ENCODE data around the gene PDIA3.
"Not testable (repeated sequence)": the region's sequence is repeated elsewhere in the genome, so short reads cannot be mapped to it uniquely, and the experiment has no call there.

PDIA3 gene

DNA sequence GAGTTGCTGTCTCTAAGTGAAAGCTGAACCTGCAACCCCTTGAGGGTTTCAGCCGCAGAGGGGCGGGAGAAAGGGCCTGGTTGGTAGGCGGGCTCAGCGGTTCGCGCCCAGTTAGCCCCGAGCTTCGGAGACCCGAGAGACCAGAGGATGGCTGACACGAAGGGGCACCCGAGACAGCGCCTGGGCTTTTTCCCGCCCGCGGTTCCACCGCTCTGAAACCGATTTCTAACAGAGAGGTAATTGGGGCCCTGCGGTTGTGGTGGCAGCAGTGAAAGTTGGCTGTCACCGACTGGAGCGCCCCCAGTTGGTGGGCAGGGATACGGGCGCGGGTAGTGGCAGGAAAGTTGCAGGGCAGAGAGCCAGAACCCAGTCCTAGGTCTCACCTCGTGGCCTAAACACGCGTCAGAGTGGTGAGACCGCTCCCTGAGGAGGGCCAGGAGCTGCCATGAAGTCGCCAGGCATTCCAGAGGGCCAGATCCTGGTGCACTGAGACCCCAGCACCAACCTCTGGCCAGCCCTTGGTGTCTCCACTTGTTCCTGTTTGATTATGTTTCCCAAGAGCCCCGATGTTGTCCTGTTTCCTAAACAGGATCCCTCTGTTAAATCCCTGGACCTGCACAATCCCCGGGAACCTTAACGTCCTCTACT lies 31.2 kb downstream of the PDIA3 start:
- DNase-seq: peak; percentile 93

GRCh38 chr15:43779016-43779415 lies 32.8 kb downstream of the PDIA3 start:
- no peak for DNase-seq

DNA sequence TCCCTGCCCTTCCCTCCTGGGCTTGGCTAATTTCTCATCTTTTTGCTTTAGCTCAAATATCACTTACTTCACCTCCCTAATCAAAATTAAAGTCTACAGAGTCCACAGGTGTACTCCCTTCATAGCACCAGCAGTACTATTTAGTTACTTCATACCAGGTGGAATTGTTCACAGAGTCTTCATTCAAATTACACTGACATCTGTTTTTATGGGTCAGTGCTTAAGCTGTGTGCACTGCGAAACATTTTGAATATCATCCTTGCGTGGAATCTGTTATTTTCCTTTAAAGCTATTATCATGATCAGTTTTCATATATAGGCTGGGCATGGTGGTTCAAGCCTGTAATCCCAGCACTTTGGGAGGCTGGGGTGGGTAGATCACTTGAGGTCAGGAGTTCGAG lies 43.2 kb downstream of the PDIA3 start:
- no peak for DNase-seq

GRCh38 chr15:43791993-43792760 lies 45.9 kb downstream of the PDIA3 start, which contains the start of gene SERF2:
SERF2 (plus strand) TSS chr15:43792320; CDS start chr15:43792377, 57 bp downstream.
- peak; percentile 100 for DNase-seq

- DNase-seq: peak; percentile 42
Observed at GRCh38 chr15:43792761-43793476, 46.7 kb downstream of the PDIA3 start.

- DNase-seq: no peak
Observed at GRCh38 chr15:43793647-43794046, 47.4 kb downstream of the PDIA3 start.

GRCh38 chr15:43794269-43795037 lies 48.2 kb downstream of the PDIA3 start:
- no peak for DNase-seq

- DNase-seq: no peak
Observed at GRCh38 chr15:43795197-43795596, 49.0 kb downstream of the PDIA3 start.

- DNase-seq: no peak
Observed at GRCh38 chr15:43795997-43796396, 49.8 kb downstream of the PDIA3 start.

- DNase-seq: no peak
Observed at GRCh38 chr15:43796566-43796965, 50.3 kb downstream of the PDIA3 start.

- no peak for DNase-seq
Observed at GRCh38 chr15:43799209-43799944, 53.1 kb downstream of the PDIA3 start.

- DNase-seq: no peak
Observed at GRCh38 chr15:43799945-43800285, 53.7 kb downstream of the PDIA3 start, which contains the start of gene SERINC4. SERINC4 (minus strand) TSS chr15:43800220; CDS start chr15:43799986, 234 bp downstream.

GRCh38 chr15:43800286-43801141 lies 54.3 kb downstream of the PDIA3 start, which contains the start of gene HYPK:
HYPK (plus strand) TSS chr15:43800599; CDS start chr15:43800623, 24 bp downstream.
- peak; percentile 94 for DNase-seq

- DNase-seq: not testable (repeated sequence)
Observed at GRCh38 chr15:43802676-43803075, 56.4 kb downstream of the PDIA3 start.

DNA sequence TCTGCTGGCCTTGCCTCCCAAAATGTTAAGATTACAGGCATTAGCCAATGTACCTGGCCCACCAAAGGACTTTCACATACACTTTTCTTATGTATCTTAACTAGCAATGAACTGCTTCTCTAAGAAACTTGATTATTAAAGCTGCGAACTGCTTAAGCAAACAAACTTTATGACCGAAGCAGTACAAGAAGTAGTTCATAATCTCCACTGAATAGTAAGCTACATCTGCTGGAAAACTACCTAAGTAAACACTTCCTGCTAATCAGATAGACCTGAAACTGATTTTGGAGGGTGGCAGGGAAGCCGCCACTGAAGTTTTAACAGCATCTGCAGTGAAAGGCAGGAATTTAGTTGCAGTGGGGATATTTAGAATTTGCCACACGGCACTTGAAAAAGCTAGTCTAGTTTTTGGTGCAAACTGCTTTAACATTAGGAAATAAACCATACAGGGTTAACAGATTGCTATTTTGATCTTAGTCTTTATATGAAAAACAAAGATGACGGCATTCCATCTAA lies 62.3 kb downstream of the PDIA3 start:
- DNase-seq: no peak

- no peak for DNase-seq
Observed at GRCh38 chr15:43808960-43809678, 62.9 kb downstream of the PDIA3 start.

- DNase-seq: not testable (repeated sequence)
Observed at GRCh38 chr15:43815064-43815463, 68.8 kb downstream of the PDIA3 start.

- DNase-seq: no peak
Observed at GRCh38 chr15:43821505-43821904, 75.3 kb downstream of the PDIA3 start.

All from stimulated activated CD4-positive, alpha-beta T cell treated with anti-CD3 and anti-CD28 coated beads, Interleukin-15, amount 100 ng/mL, for 24 hours (primary cell).